NCI-H1694 treated with DMSO at 0.1 percent for 48 hours (cell line): ENCODE data around the gene KCMF1.
"Not testable (repeated sequence)": the region's sequence is repeated elsewhere in the genome, so short reads cannot be mapped to it uniquely, and the experiment has no call there.

Experiments used
- DNase-seq: peaks from one replicate; lab custom pipeline; 2025; lab: John Stamatoyannopoulos, UW

KCMF1 gene

GRCh38 chr2:84970868-84971509 lies at the start of gene KCMF1:
Gene KCMF1, plus strand, starts transcription at chr2:84971161. Its CDS starts 291 bp downstream, at chr2:84971452.
- DNase-seq = peak; percentile 25

GRCh38 chr2:84923009-84923408 lies 48.0 kb upstream of the KCMF1 start:
- DNase-seq = no peak

- no peak for DNase-seq
These were observed 46.5 kb upstream of the KCMF1 start for GRCh38 chr2:84924173-84925106.

DNA sequence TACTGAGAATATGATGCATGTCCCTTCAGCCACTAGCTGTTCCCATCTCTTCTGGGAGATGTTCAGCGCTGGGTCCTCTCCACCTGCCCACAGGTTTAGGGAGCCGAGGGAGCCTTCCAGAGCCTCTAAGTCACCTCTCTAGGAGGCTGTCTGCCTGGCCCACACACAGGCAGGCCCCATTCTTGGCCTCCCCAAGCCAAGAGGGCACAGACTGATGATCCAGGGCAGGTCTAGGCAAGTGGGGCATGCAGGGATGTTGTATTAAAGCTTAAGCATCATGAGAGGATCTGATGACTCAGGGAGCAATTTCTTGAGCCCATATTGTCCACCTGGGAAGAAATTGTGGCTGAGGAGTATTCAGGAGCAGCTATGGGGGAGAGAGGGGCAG lies 45.6 kb upstream of the KCMF1 start:
- DNase-seq = no peak

- DNase-seq = peak; percentile 88
These were observed 45.1 kb upstream of the KCMF1 start for GRCh38 chr2:84925724-84926376.

DNA sequence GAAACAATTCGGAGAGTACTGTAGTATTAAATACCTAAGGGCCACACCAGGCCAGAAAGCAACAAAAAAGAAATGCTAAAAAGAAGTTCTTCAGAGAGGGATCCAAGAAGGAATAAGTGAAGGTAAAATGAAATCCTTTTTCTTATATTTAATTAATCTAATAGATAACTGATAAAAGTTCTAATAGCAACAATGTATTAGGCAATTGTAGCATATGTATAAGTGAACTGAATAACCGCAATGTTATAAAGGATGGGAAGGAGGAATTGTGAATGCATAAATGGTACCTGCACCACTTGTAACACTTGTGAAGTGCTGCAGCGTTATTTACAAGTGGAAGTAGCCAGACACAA lies 43.7 kb upstream of the KCMF1 start:
- no peak for DNase-seq

GRCh38 chr2:84931384-84931821 lies 39.6 kb upstream of the KCMF1 start:
- no peak for DNase-seq

GRCh38 chr2:84938194-84938879 lies 32.6 kb upstream of the KCMF1 start:
- no peak for DNase-seq

DNA sequence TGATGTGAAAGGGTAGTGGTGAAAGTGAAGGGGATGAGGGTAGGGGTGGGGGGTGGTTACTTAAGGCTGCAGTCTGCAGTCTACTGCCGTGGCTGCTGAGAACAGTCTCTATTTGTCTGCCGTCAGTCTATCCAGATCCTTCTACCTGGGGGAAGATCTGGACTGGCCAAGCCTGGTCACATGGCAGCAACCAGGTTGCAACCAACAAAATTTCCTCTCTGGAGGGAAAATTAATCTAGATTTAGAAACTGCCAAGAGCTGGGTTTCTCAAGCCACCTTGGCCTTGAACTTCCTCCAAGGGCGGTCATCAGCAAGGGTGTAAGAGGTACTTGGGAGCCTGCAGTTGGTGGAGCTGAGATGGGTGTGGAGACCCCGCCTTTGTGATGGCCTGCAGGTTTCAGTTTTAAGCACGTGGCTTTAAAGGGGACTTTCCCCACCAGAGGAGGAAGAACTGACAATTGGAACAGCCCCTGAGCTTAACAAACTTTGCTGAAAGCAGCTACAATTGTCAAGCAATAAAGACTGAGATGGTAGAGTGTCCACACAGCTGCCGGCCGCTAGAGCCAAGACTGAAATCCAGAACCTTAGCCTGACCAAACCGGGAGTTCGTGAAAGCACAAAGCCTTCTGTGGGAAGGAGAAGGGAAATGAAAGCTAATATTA lies 31.4 kb upstream of the KCMF1 start:
- no peak for DNase-seq

DNA sequence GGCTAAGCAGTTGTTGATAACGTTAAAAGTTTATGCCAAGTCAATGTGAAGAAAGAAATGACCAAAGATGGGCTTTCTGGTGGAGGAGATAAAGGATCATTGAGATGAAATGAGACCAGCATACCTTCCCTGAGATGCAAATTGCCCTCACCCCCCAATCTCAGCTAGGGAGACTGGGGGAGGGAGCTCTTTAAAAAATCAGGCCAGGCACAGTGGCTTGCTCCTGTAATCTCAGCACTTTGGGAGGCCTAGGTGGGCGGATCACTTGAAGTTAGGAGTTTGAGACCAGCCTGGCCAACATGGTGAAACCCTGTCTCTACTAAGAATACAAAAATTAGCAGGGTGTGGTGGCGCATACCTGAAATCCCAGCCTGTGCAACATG lies 30.9 kb upstream of the KCMF1 start:
- DNase-seq = no peak

GRCh38 chr2:84940831-84941412 lies 30.0 kb upstream of the KCMF1 start:
- DNase-seq = no peak

DNA sequence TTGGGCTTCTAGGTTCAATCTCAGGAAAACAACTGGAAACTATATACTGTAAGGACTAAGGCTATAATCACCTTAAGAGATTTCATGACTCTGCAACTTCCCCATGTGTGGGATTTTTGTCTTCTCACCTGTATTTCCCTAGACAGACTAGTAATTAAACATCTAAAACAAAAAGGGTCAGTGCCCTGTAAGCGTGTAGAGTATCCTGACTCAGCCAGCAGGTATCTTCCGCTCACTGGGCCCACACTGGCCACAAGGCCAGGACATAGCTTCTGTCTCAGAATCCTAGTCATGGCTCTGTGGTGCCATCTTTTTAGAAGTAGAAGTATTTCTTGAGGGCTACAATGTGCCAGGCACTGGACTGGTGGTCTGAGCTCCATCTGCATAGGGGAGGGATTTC lies 28.8 kb upstream of the KCMF1 start:
- no peak for DNase-seq

- no peak for DNase-seq
These were observed 28.0 kb upstream of the KCMF1 start for GRCh38 chr2:84942964-84943421.

DNA sequence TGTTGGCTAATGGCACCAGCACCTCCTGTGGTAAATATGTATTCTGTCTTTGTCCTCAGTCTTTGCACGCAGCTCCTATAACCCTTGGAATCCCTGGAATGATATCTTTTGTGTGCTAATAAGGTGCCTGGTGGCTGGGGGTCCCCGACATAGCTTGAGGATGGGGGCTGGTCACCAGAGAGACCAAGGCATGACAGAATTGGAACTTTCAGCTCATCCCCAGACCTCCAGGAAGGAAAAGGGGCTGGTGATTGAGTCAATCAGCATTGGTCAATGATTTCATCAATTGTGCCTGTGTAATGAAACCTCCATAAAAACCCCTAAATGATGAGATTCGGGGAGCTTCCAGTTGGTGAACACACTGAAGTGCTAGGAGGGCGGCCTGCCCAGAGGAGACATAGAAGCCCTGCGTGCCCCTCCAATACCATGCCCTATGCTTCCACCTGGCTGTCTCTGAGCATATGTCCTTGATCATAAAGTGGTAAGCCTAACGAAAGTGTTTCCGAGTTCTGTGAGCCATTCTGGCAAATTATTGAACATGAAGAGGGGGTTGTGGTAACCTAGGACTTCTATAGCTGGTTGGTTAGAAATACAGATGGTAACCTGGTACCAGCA lies 26.6 kb upstream of the KCMF1 start:
- DNase-seq = no peak

GRCh38 chr2:84945838-84946203 lies 25.1 kb upstream of the KCMF1 start:
- DNase-seq = not testable (repeated sequence)

DNA sequence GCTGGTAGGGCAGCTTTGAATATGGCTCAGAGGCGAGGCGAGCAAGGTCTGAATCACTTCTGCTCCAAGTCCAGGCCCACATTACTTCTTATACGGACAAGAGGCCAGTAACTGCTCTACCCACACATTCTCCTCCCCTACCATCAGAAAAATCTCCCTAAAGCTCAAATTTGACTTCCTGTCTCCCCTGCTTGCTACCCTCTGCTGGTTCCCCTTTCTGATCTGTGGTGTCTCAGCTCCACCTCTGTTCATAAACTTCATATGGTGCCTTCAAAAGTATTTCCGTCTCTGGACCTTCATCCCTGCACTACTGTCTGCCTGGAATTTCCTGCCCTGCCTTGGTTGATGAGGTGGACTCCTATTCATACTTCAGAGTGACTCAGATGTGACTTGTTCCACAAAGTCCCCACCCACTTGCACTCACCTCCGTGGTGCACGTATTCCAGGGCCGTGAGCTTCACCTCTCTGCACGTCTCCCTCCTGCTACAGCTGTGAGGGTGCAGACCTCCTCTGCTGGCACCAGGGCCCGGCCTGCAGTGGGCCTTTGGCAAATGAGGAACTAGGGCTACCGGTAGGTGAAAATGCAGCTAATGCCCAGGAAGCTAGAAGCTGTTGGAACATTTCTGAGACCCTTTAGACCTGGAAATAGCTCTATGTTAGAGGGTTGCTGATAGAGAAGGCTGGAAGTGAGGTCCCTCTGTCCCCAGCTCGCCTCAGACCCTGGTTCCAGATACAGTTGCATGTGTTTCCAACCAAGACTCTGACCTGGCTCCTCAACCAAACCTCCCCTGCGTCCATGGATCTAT lies 24.6 kb upstream of the KCMF1 start:
- no peak for DNase-seq

GRCh38 chr2:84947010-84947593 lies 23.9 kb upstream of the KCMF1 start:
- no peak for DNase-seq

- DNase-seq = no peak
These were observed 17.4 kb upstream of the KCMF1 start for GRCh38 chr2:84953535-84953934.

- DNase-seq = no peak
These were observed 16.6 kb upstream of the KCMF1 start for GRCh38 chr2:84954329-84954728.
